B cell (primary cell): ENCODE results near the gene CLASP1. TPM values are rescaled to one million over a fixed set of nuclear protein-coding genes. Genes with fewer than 3 reads are reported as not detected.

Experiments used
- ATAC-seq: fragments of 200-7000 bp; cut with Tn5 transposase; one replicate; pipeline ENCODE4 v1.10.0; 2021; ENCODE audit warnings: low read depth, mild to moderate bottlenecking, moderate number of reproducible peaks, moderate library complexity
- CTCF ChIA-PET: fragments of 350-600 bp; sonication (Branson Sonifier 250); formaldehyde crosslinking; loops from one replicate; lab custom pipeline; 2021; ENCODE audit warnings: antibody characterized with exemption, inconsistent platforms; lab: Charles Lee
- POLR2A ChIA-PET: fragments of 350-600 bp; sonication (Branson Sonifier 250); formaldehyde crosslinking; loops from one replicate; lab custom pipeline; 2021; ENCODE audit warnings: antibody characterized with exemption; lab: Charles Lee
- DNase-seq: peaks from one replicate; pipeline ENCODE4 v3.0.0; 2013
- H2AFZ ChIP-seq: 2 replicates; pipeline ENCODE4 v1.6.1; 2012; ENCODE audit warnings: mild to moderate bottlenecking, low read depth, low read length; ENCODE audit not compliant: insufficient read depth, poor library complexity, severe bottlenecking
- H3K27ac ChIP-seq, 2 donors: 1 replicate in 1 of 2; 2 replicates in 1 of 2; pipeline ENCODE4 v1.5.1; 2012 to 2013; ENCODE audit warnings: low read length in 2 of 2, mild to moderate bottlenecking in 2 of 2, moderate library complexity in 1 of 2
- H3K27me3 ChIP-seq, 4 experiments: fragments of 200-600 bp in 1 of 4; sonication (generic) in 1 of 4; replicated peaks in 1 of 4; 1 replicate in 2 of 4; 2 replicates in 2 of 4; pipeline versions ENCODE4 v1.6.1 to v1.7.0; 2013 to 2016; ENCODE audit warnings: low read length in 3 of 4, mild to moderate bottlenecking in 2 of 4, mixed read lengths in 1 of 4, moderate library complexity in 1 of 4; ENCODE audit not compliant: insufficient read depth in 4 of 4, control insufficient read depth in 3 of 4; ENCODE audit errors: control extremely low read depth in 1 of 4
- H3K36me3 ChIP-seq, 2 experiments: replicated peaks in 1 of 2; 1 replicate in 1 of 2; 2 replicates in 1 of 2; pipeline versions ENCODE4 v1.6.1 to v1.7.1; 2013; ENCODE audit warnings: low read length in 1 of 2; ENCODE audit not compliant: insufficient read depth in 2 of 2, control insufficient read depth in 1 of 2; ENCODE audit errors: control extremely low read depth in 1 of 2, extremely low read depth in 1 of 2
- H3K4me1 ChIP-seq, 2 donors: fragments of 200-600 bp in 1 of 2; sonication (generic) in 1 of 2; 1 replicate in 1 of 2; 2 replicates in 1 of 2; pipeline versions ENCODE4 v1.5.1 to v1.6.1; 2013 to 2017; ENCODE audit warnings: low read length in 2 of 2; ENCODE audit not compliant: control insufficient read depth in 2 of 2, insufficient read depth in 2 of 2
- H3K4me2 ChIP-seq: replicated peaks from 2 replicates; pipeline ENCODE3; 2012; ENCODE audit warnings: mild to moderate bottlenecking, low read depth, low read length; ENCODE audit not compliant: poor library complexity, severe bottlenecking
- H3K4me3 ChIP-seq, 5 experiments: fragments of 200-600 bp in 1 of 5; sonication (generic) in 1 of 5; 1 replicate in 3 of 5; 2 replicates in 2 of 5; pipeline versions ENCODE4 v1.5.1 to v1.7.0; 2011 to 2016; ENCODE audit warnings: low read length in 4 of 5, mild to moderate bottlenecking in 4 of 5, low read depth in 2 of 5, control low read depth in 1 of 5, moderate library complexity in 1 of 5; ENCODE audit not compliant: insufficient read depth in 1 of 5; ENCODE audit errors: control extremely low read depth in 1 of 5, extremely low read depth in 1 of 5
- H3K79me2 ChIP-seq: fragments of 200-600 bp; sonication (generic); one replicate; pipeline ENCODE4 v1.6.0; 2016; ENCODE audit warnings: low read length; ENCODE audit not compliant: control insufficient read depth, insufficient read depth
- H3K9ac ChIP-seq: fragments of 200-600 bp; sonication (generic); 2 replicates; pipeline ENCODE4 v1.6.1; 2017; ENCODE audit warnings: mild to moderate bottlenecking, low read length, moderate library complexity
- H3K9me3 ChIP-seq, 3 donors: one replicate each; pipeline versions ENCODE4 v1.6.1 to v1.7.1; 2013; ENCODE audit warnings: low read length in 2 of 3; ENCODE audit not compliant: control insufficient read depth in 2 of 3, insufficient read depth in 1 of 3; ENCODE audit errors: control extremely low read depth in 1 of 3
- H4K20me1 ChIP-seq: 2 replicates; pipeline ENCODE4 v1.6.0; 2012; ENCODE audit warnings: mild to moderate bottlenecking, low read length; ENCODE audit not compliant: insufficient read depth, control insufficient read depth, poor library complexity, severe bottlenecking
- H3K27ac Mint-ChIP-seq: one replicate; pipeline ENCODE4 v1.8.0; 2021; ENCODE audit warnings: mixed read lengths
- H3K27me3 Mint-ChIP-seq: one replicate; pipeline ENCODE4 v1.8.0; 2021; ENCODE audit warnings: mixed read lengths
- H3K4me1 Mint-ChIP-seq: one replicate; pipeline ENCODE4 v1.8.0; 2021; ENCODE audit warnings: mixed read lengths
- H3K4me3 Mint-ChIP-seq: one replicate; pipeline ENCODE4 v1.8.0; 2021; ENCODE audit warnings: mixed read lengths
- H3K9me3 Mint-ChIP-seq: one replicate; pipeline ENCODE4 v1.8.0; 2022; ENCODE audit warnings: mixed read lengths; ENCODE audit not compliant: insufficient read depth
- CTCF ChIP-seq: fragments of 200-600 bp; IDR thresholded peaks from one replicate; pipeline ENCODE4 v1.8.0; 2022; ENCODE audit warnings: antibody characterized with exemption, mild to moderate bottlenecking
- EZH2 ChIP-seq: IDR thresholded peaks from 2 replicates; pipeline ENCODE4 v1.6.1; 2012; ENCODE audit warnings: borderline replicate concordance, low read depth, mild to moderate bottlenecking, moderate library complexity, low read length; ENCODE audit not compliant: insufficient read depth, poor library complexity, severe bottlenecking
- WGBS: methylation state at CpG from one replicate; pipeline ENCODE4 v1.1.5; 2013; ENCODE audit warnings: missing lambda C conversion rate; ENCODE audit not compliant: insufficient coverage; 5-methylcytosine and 5-hydroxymethylcytosine counted together
- intact Hi-C: fragments of 100-400 bp; cut with micrococcal nuclease; formaldehyde crosslinking; loops from one replicate; pipeline ENCODE4 v1.10.0; 2022
- polyA plus RNA-seq: library from polyadenylated mRNA; depleted of rRNA; stranded (reverse); fragments of >200 nt; gene quantifications from 2 replicates; pipeline ENCODE4 v1.2.3, GENCODE V29; 2012
- total RNA-seq, 2 donors: library from RNA; stranded (reverse); fragments of 120-200 nt in 1 of 2; gene quantifications; 1 replicate in 1 of 2; 2 replicates in 1 of 2; pipeline versions ENCODE4 v1.2.3 to v1.2.4, GENCODE V29; 2013 to 2022

The CLASP1 gene
- total and polyA plus RNA-seq, 2 donors (not counting 1 experiment from before 2014, with no cell fraction given), result 8.7 to 88.0 TPM

GRCh38 chr2:121596221-121597080 is 52.8 kb downstream of the CLASP1 start:
- intact Hi-C loops, result loop anchor here (1.0 kb wide), 2 partner anchors 66 to 122 kb away; partner anchors contain the start of gene RNU4ATAC
- peak overlapping the region; percentile 39 for H3K9ac ChIP-seq
- H4K20me1 ChIP-seq, result peaks cover 24% of the 10 kb centered on the region
- H3K4me3 ChIP-seq, result peak overlapping the region in 3 of 5 experiments; percentile 10 to 34 (median 18)
- ATAC-seq (peak; percentile 93), DNase-seq (peak; percentile 77)
- peak overlapping the region; percentile 53 for H3K4me2 ChIP-seq
- POLR2A ChIA-PET, result interaction anchor here (0.8 kb wide), 1 partner anchor 53 kb away, joined by 3 read pairs; no protein-coding TSS in a partner anchor
- H2AFZ ChIP-seq, result peak overlapping the region; percentile 45
- H3K27me3 Mint-ChIP-seq, result no peaks in the 10 kb centered on the region
- peaks cover 17 to 21% of the 10 kb centered on the region in 2 donors for H3K4me1 ChIP-seq
- TF ChIP-seq CTCF, result no peak
- TF ChIP-seq EZH2, result no peak
- no peaks in the 10 kb centered on the region for H3K9me3 ChIP-seq
- peaks cover 53% of the 10 kb centered on the region for H3K4me1 Mint-ChIP-seq
- WGBS, result 24% methylated on average over 5 of the region's 11 CpGs
- peak overlapping the region; percentile 46 to 84 for H3K27ac ChIP-seq
- H3K4me3 Mint-ChIP-seq, result peak overlapping the region; percentile 70
- CTCF ChIA-PET, result interaction anchor here (0.9 to 1.7 kb wide), 5 partner anchors 13 to 194 kb away, joined by 3 to 6 read pairs (median 3); partner anchors contain the start of gene CLASP1
- H3K9me3 Mint-ChIP-seq, result no peaks in the 10 kb centered on the region
- no peaks in the 10 kb centered on the region for H3K27me3 ChIP-seq
- H3K36me3 ChIP-seq, result peaks cover 0 to 2% of the 10 kb centered on the region in 2 experiments
- H3K27ac Mint-ChIP-seq, result peak overlapping the region; percentile 78
- H3K79me2 ChIP-seq, result peaks cover 82% of the 10 kb centered on the region
